Keratinocyte (primary cell): Measurements from ENCODE around the gene FFAR4. TPM values are rescaled to one million over a fixed set of nuclear protein-coding genes. Genes with fewer than 3 reads are reported as not detected.

Source experiments
- DNase-seq: peaks from one replicate; pipeline ENCODE4 v3.0.0-alpha.2; 2011; ENCODE audit warnings: low read depth, missing footprints, low spot score
- FAIRE-seq: peaks from 2 replicates; lab custom pipeline; 2011; peaks lifted over from hg19 to GRCh38; lab: Jason Lieb, UNC
- H2AFZ ChIP-seq: 2 replicates; pipeline ENCODE4 v1.6.0; 2012; ENCODE audit warnings: low read length, control low read depth, inconsistent platforms; ENCODE audit not compliant: control insufficient read depth
- H3K27ac ChIP-seq: 2 replicates; pipeline ENCODE4 v1.5.1; 2011; ENCODE audit warnings: low read length; ENCODE audit not compliant: control insufficient read depth, insufficient read depth
- H3K27me3 ChIP-seq: 3 replicates; pipeline ENCODE4 v1.6.0; 2011; ENCODE audit warnings: low read length; ENCODE audit not compliant: control insufficient read depth, insufficient read depth; ENCODE audit errors: extremely low read depth
- H3K36me3 ChIP-seq, 2 experiments: 2 replicates in 1 of 2; 3 replicates in 1 of 2; pipeline ENCODE4 v1.5.1; 2011; ENCODE audit warnings: low read length in 2 of 2, mild to moderate bottlenecking in 1 of 2; ENCODE audit not compliant: control insufficient read depth in 2 of 2, insufficient read depth in 2 of 2; ENCODE audit errors: extremely low read depth in 1 of 2
- H3K4me1 ChIP-seq: 3 replicates; pipeline ENCODE4 v1.5.1; 2011; ENCODE audit warnings: low read length; ENCODE audit not compliant: control insufficient read depth, insufficient read depth; ENCODE audit errors: extremely low read depth
- H3K4me2 ChIP-seq: 3 replicates; pipeline ENCODE4 v1.6.0; 2011; ENCODE audit warnings: low read depth, low read length; ENCODE audit not compliant: control insufficient read depth, insufficient read depth; ENCODE audit errors: extremely low read depth
- H3K4me3 ChIP-seq, 3 experiments: fragments of 200-600 bp in 1 of 3; sonication (generic) in 1 of 3; 2 replicates in 2 of 3; 3 replicates in 1 of 3; pipeline ENCODE4 v1.5.1; 2011 to 2016; ENCODE audit warnings: low read length in 3 of 3, mild to moderate bottlenecking in 3 of 3, control low read depth in 2 of 3, inconsistent platforms in 1 of 3, low read depth in 1 of 3, mixed read lengths in 1 of 3, mixed run types in 1 of 3, moderate library complexity in 1 of 3; ENCODE audit not compliant: control insufficient read depth in 2 of 3, insufficient read depth in 2 of 3; ENCODE audit errors: extremely low read depth in 1 of 3
- H3K79me2 ChIP-seq: 2 replicates; pipeline ENCODE4 v1.6.0; 2012; ENCODE audit warnings: low read length; ENCODE audit not compliant: control insufficient read depth, insufficient read depth
- H3K9ac ChIP-seq: 3 replicates; pipeline ENCODE4 v1.6.0; 2011; ENCODE audit warnings: low read length; ENCODE audit not compliant: control insufficient read depth, insufficient read depth; ENCODE audit errors: extremely low read depth
- H3K9me1 ChIP-seq: 3 replicates; pipeline ENCODE4 v1.6.0; 2011; ENCODE audit warnings: low read length; ENCODE audit not compliant: control insufficient read depth, insufficient read depth; ENCODE audit errors: extremely low read depth
- H3K9me3 ChIP-seq: 2 replicates; pipeline ENCODE4 v1.5.1; 2012; ENCODE audit warnings: low read depth, low read length; ENCODE audit not compliant: control insufficient read depth
- H4K20me1 ChIP-seq: 3 replicates; pipeline ENCODE4 v1.6.0; 2011; ENCODE audit warnings: low read length; ENCODE audit not compliant: control insufficient read depth, insufficient read depth; ENCODE audit errors: extremely low read depth
- EZH2 ChIP-seq: IDR thresholded peaks from one replicate; pipeline ENCODE4 v1.6.1; 2012; ENCODE audit warnings: inconsistent platforms, mild to moderate bottlenecking, low read length, moderate library complexity
- dilution Hi-C: fragments of 300-500 bp; cut with MboI; formaldehyde crosslinking; loops from one replicate; pipeline ENCODE4 v1.7.0; 2020; ENCODE audit warnings: low sequenced_read_pairs; ENCODE audit not compliant: extremely low pct_ligation_motif_present
- polyA plus RNA-seq, 5 experiments: library from polyadenylated mRNA; depleted of rRNA in 3 of 5; stranded (reverse) in 3 of 5; stranded (forward) in 1 of 5; unstranded in 1 of 5; fragments of >200 nt; gene quantifications; 1 replicate in 1 of 5; 2 replicates in 3 of 5; 3 replicates in 1 of 5; pipeline versions ENCODE4 v1.2.1 to v1.2.3, GENCODE V29; 2011 to 2012; ENCODE audit warnings: missing spikeins in 2 of 5, low read depth in 1 of 5, low replicate concordance in 1 of 5
- TF ChIP-seq, protein P1 (sequence below), 3 experiments: IDR thresholded peaks in 1 of 3; conservative IDR thresholded peaks in 1 of 3; optimal IDR thresholded peaks in 1 of 3; 2 replicates in 2 of 3; 3 replicates in 1 of 3; pipeline versions ENCODE3 to v1.5.1; 2011; ENCODE audit warnings: low read length in 3 of 3, mild to moderate bottlenecking in 3 of 3, moderate library complexity in 2 of 3, control low read depth in 1 of 3, inconsistent platforms in 1 of 3; ENCODE audit not compliant: insufficient read depth in 2 of 3; ENCODE audit errors: extremely low read depth in 1 of 3

Gene FFAR4
- polyA plus RNA-seq, 1 donor (not counting 4 experiments of a cell fraction or from before 2014, with no cell fraction given), result not detected

DNA sequence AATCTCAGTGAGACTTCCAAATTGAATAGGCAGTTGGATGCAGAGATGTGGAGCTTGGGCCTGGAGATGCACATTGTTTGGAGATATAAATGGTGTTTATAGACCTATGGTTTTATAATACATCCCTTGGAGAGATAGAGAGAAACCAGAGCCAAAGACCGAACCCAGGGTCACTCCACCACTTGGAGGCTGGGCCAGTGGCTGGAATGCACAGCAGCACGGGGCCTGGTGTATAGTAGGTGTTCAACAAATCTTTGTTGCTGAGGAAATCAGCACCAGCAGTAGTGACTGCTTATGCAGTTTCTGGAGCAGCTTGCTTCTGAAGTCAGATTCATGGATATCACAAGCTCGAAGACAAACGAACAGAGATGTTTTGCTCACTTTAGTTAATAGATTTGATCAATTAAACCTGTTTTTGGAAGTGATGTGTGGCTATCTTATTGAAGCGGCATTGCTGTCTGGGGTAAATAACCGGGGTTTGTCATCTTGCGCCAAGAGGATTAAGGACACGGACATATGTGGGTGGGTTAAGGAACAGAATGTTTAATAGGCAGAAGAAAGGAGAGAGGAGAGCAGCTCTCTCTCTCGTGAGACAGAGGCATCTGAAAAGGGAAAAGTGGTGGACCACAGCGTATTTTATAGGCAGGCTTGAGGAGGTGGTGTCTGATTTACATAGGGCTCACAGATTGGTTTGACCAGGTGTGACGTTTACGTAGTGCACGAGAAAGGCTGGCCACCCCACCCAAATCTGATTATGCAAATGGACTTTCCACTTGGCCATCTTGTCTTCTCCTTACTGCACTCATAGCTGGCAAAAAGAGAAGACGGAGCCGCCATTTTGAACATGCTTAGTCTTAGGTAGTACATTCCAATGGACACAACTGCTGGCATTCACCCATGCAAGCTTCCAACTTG, 23.4 kb downstream of the FFAR4 start:
- Histone ChIP-seq H3K4me2 (no peak overlapping the region), H3K9me3 (no peaks in the 10 kb centered on the region), H3K9ac (no peak overlapping the region), H3K36me3 (no peaks in the 10 kb centered on the region), H3K27me3 (peaks cover 7% of the 10 kb centered on the region), H2AFZ (no peak overlapping the region), H3K4me3 (no peak overlapping the region), H3K9me1 (no peaks in the 10 kb centered on the region), H3K27ac (no peak overlapping the region), H3K4me1 (no peaks in the 10 kb centered on the region), H4K20me1 (no peaks in the 10 kb centered on the region), H3K79me2 (no peaks in the 10 kb centered on the region)
- TF ChIP-seq EZH2, result no peak
- TF ChIP-seq, protein P1, sequence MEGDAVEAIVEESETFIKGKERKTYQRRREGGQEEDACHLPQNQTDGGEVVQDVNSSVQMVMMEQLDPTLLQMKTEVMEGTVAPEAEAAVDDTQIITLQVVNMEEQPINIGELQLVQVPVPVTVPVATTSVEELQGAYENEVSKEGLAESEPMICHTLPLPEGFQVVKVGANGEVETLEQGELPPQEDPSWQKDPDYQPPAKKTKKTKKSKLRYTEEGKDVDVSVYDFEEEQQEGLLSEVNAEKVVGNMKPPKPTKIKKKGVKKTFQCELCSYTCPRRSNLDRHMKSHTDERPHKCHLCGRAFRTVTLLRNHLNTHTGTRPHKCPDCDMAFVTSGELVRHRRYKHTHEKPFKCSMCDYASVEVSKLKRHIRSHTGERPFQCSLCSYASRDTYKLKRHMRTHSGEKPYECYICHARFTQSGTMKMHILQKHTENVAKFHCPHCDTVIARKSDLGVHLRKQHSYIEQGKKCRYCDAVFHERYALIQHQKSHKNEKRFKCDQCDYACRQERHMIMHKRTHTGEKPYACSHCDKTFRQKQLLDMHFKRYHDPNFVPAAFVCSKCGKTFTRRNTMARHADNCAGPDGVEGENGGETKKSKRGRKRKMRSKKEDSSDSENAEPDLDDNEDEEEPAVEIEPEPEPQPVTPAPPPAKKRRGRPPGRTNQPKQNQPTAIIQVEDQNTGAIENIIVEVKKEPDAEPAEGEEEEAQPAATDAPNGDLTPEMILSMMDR (optimal IDR thresholded peaks at IDR 0.05 in 1 of 3, IDR thresholded peaks at IDR 0.05 in 1 of 3, conservative IDR thresholded peaks at IDR 0.05 in 1 of 3; ENCODE audit: extremely low read depth in 1 of 3, insufficient read depth in 2 of 3, low read length in 3 of 3), result no peak
- FAIRE-seq (no peak), DNase-seq (no peak)
- dilution Hi-C loops, result no loop called here

DNA sequence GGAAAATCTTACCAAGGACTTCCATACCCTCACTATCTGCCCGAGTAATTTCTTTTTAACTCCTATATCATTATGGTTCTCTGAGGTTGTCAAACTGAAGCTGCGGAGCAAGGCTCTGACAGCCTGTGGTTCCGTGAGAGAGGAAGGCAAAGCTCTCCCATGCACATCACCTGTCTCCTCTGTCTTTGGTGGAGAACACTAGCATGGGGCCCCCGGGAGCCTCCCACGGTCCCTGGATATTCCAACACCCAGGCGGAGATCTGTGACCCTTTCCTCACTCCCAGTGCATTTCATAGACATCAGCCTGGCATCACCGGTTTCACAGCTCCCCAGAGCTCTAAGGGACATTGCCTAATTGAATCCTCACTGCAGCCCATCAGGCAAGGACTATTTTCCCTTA, 24.2 kb downstream of the FFAR4 start:
- Histone ChIP-seq H3K36me3 (no peaks in the 10 kb centered on the region), H3K27ac (no peak overlapping the region), H3K27me3 (peaks cover 7% of the 10 kb centered on the region), H3K4me1 (no peaks in the 10 kb centered on the region), H3K4me3 (no peak overlapping the region), H4K20me1 (no peaks in the 10 kb centered on the region), H3K79me2 (no peaks in the 10 kb centered on the region), H3K4me2 (no peak overlapping the region), H3K9me3 (no peaks in the 10 kb centered on the region), H3K9me1 (no peaks in the 10 kb centered on the region), H3K9ac (no peak overlapping the region), H2AFZ (no peak overlapping the region)
- FAIRE-seq, result no peak
- no peak for DNase-seq
- no peak for TF ChIP-seq EZH2
- dilution Hi-C loops, result no loop called here
